HepG2 (cell line): ENCODE data around the gene BICDL2. TPM values are rescaled to one million over a fixed set of nuclear protein-coding genes. Genes with fewer than 3 reads are reported as not detected.

Source experiments
- AFF4 ChIP-seq: sonication (generic); formaldehyde crosslinking; IDR thresholded peaks from 2 replicates; pipeline ENCODE4 v1.4.0; 2020; ENCODE audit warnings: missing genetic modification reagents
- DMTF1 ChIP-seq: sonication (generic); formaldehyde crosslinking; IDR thresholded peaks from 2 replicates; pipeline ENCODE4 v1.4.0; 2020; ENCODE audit warnings: mild to moderate bottlenecking, missing genetic modification reagents
- MATR3 ChIP-seq: sonication (generic); formaldehyde crosslinking; IDR thresholded peaks from 2 replicates; pipeline ENCODE4 v1.4.0; 2020; ENCODE audit warnings: missing genetic modification reagents
- MIER2 ChIP-seq: IDR thresholded peaks from 2 replicates; pipeline ENCODE4 v1.6.1; 2016; ENCODE audit warnings: missing biosample characterization, missing genetic modification reagents
- MXD3 ChIP-seq: IDR thresholded peaks from 2 replicates; pipeline ENCODE4 v1.6.1; 2016; ENCODE audit warnings: mild to moderate bottlenecking, missing biosample characterization, missing genetic modification reagents
- THAP11 ChIP-seq: IDR thresholded peaks from 2 replicates; pipeline ENCODE4 v1.6.1; 2016; ENCODE audit warnings: missing biosample characterization, missing genetic modification reagents
- ZNF496 ChIP-seq: sonication (generic); formaldehyde crosslinking; IDR thresholded peaks from 2 replicates; pipeline ENCODE4 v1.8.1; 2023; ENCODE audit warnings: mild to moderate bottlenecking, moderate library complexity, missing genetic modification reagents; ENCODE audit not compliant: insufficient replicate concordance
- ZNF780A ChIP-seq: sonication (generic); formaldehyde crosslinking; IDR thresholded peaks from 2 replicates; pipeline ENCODE4 v1.8.0; 2022; ENCODE audit warnings: mild to moderate bottlenecking, missing genetic modification reagents, moderate library complexity
- polyA plus RNA-seq, 8 experiments: library from polyadenylated mRNA; depleted of rRNA in 3 of 8; stranded (reverse) in 7 of 8; unstranded in 1 of 8; fragments of >200 nt; fragmentation: Illumina TruSeq in 4 of 8; extraction: Trizol in 4 of 8; gene quantifications; 2 replicates each; pipeline versions ENCODE4 v1.2.1 to v1.2.3, GENCODE V29; 2011 to 2016; ENCODE audit warnings: low read depth in 4 of 8, missing spikeins in 1 of 8, mixed read lengths in 1 of 8; ENCODE audit not compliant: insufficient read depth in 1 of 8
- total RNA-seq, 5 experiments: library from RNA; depleted of rRNA; stranded (reverse); fragments of >200 nt; fragmentation: Illumina TruSeq; extraction: Trizol; gene quantifications; 2 replicates each; pipeline ENCODE4 v1.2.3, GENCODE V29; 2016; ENCODE audit warnings: low read depth in 1 of 5
- TF ChIP-seq, protein P1 (sequence below): sonication (generic); formaldehyde crosslinking; IDR thresholded peaks from 2 replicates; pipeline ENCODE4 v1.5.0; 2020; ENCODE audit warnings: mild to moderate bottlenecking, missing genetic modification reagents, borderline replicate concordance
- TF ChIP-seq, protein P2 (sequence below): sonication (generic); formaldehyde crosslinking; conservative IDR thresholded peaks from 2 replicates; pipeline ENCODE4 v1.8.1; 2023; ENCODE audit warnings: missing genetic modification reagents

BICDL2 gene
- total and polyA plus RNA-seq, 2 of the 13 experiments (the other 11 are each of a cell fraction or from before 2014, with no cell fraction given): 0.12 TPM; not detected in 1

DNA sequence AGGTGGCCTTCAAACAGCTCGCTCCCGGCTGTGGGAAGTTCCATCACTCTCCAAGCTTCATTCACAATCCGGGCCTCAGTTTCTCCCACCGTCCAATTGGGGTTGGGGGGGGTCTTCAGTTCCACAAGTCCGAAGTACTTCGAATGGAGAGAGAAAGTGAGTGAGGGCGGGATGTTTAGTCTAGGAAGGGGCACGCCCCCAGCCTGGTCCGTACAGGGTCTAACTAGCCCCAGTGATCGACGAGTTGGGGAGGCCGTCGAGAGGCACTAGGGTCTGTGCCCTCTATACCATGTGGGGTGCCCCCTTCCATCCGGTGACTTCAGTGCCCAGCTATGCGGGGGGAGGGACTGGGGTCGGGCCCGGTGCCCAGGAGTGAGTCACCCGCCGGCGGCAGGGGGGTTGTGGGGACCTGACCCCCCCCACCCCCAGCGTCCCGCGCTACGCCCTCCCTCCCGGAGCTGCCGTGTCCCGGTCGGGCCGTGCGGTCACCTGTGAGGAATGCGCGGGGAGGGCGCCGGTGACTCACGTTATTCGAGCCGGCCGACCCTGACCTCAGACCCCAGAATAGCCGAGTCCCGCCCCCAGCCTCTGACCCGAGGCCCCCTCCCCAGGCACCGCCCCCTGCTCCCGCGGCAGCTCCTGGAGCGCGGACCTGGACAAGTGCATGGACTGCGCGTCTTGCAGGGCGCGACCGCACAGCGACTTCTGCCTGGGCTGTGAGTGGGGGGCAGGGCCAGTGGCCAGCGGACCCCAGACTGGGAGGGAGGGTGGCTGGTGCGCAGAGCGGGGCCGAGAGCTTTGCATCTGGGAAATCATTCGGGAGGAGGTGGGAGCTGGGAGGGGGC lies 15.9 kb downstream of the BICDL2 start (continued):
- TF ChIP-seq AFF4 (CRISPR knock-in tag) (peak; percentile 46; the same call in 1 of the 2 replicates), MIER2 (CRISPR knock-in tag) (no peak), DMTF1 (CRISPR knock-in tag) (no peak), ZNF780A (0 out of 2 replicates have a peak, but pooled peaks have one; percentile 15), THAP11 (CRISPR knock-in tag) (peak; percentile 84), MATR3 (no peak), ZNF496 (CRISPR knock-in tag) (no peak), MXD3 (CRISPR knock-in tag) (0 out of 2 replicates have a peak, but pooled peaks have one; percentile 26)
- TF ChIP-seq, protein P1, sequence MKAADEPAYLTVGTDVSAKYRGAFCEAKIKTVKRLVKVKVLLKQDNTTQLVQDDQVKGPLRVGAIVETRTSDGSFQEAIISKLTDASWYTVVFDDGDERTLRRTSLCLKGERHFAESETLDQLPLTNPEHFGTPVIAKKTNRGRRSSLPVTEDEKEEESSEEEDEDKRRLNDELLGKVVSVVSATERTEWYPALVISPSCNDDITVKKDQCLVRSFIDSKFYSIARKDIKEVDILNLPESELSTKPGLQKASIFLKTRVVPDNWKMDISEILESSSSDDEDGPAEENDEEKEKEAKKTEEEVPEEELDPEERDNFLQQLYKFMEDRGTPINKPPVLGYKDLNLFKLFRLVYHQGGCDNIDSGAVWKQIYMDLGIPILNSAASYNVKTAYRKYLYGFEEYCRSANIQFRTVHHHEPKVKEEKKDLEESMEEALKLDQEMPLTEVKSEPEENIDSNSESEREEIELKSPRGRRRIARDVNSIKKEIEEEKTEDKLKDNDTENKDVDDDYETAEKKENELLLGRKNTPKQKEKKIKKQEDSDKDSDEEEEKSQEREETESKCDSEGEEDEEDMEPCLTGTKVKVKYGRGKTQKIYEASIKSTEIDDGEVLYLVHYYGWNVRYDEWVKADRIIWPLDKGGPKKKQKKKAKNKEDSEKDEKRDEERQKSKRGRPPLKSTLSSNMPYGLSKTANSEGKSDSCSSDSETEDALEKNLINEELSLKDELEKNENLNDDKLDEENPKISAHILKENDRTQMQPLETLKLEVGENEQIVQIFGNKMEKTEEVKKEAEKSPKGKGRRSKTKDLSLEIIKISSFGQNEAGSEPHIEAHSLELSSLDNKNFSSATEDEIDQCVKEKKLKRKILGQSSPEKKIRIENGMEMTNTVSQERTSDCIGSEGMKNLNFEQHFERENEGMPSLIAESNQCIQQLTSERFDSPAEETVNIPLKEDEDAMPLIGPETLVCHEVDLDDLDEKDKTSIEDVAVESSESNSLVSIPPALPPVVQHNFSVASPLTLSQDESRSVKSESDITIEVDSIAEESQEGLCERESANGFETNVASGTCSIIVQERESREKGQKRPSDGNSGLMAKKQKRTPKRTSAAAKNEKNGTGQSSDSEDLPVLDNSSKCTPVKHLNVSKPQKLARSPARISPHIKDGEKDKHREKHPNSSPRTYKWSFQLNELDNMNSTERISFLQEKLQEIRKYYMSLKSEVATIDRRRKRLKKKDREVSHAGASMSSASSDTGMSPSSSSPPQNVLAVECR: peak; percentile 63
- TF ChIP-seq, protein P2, sequence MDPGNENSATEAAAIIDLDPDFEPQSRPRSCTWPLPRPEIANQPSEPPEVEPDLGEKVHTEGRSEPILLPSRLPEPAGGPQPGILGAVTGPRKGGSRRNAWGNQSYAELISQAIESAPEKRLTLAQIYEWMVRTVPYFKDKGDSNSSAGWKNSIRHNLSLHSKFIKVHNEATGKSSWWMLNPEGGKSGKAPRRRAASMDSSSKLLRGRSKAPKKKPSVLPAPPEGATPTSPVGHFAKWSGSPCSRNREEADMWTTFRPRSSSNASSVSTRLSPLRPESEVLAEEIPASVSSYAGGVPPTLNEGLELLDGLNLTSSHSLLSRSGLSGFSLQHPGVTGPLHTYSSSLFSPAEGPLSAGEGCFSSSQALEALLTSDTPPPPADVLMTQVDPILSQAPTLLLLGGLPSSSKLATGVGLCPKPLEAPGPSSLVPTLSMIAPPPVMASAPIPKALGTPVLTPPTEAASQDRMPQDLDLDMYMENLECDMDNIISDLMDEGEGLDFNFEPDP: no peak
